Measurements from ENCODE around the gene PDK1.

GRCh38 chr2:172572981-172573380 is 17.1 kb downstream of the PDK1 start:
- TF ChIP-seq, protein P1, sequence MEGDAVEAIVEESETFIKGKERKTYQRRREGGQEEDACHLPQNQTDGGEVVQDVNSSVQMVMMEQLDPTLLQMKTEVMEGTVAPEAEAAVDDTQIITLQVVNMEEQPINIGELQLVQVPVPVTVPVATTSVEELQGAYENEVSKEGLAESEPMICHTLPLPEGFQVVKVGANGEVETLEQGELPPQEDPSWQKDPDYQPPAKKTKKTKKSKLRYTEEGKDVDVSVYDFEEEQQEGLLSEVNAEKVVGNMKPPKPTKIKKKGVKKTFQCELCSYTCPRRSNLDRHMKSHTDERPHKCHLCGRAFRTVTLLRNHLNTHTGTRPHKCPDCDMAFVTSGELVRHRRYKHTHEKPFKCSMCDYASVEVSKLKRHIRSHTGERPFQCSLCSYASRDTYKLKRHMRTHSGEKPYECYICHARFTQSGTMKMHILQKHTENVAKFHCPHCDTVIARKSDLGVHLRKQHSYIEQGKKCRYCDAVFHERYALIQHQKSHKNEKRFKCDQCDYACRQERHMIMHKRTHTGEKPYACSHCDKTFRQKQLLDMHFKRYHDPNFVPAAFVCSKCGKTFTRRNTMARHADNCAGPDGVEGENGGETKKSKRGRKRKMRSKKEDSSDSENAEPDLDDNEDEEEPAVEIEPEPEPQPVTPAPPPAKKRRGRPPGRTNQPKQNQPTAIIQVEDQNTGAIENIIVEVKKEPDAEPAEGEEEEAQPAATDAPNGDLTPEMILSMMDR (IDR thresholded peaks at IDR 0.05), result no peak
- no peak for TF ChIP-seq POLR2A (IDR thresholded peaks at IDR 0.05)
